DOHH2 (cell line): Measurements from ENCODE around the gene RPL15.
"Not testable (repeated sequence)": the region's sequence is repeated elsewhere in the genome, so short reads cannot be mapped to it uniquely, and the experiment has no call there.

Experiments used
- H3F3A ChIP-seq: fragments of 200-600 bp; sonication (generic), shearing (Covaris generic); 2 replicates; pipeline ENCODE4 v1.6.0; 2016; ENCODE audit warnings: antibody characterized with exemption, mild to moderate bottlenecking; ENCODE audit not compliant: control insufficient read depth, insufficient read depth
- H3K27ac ChIP-seq: fragments of 200-600 bp; sonication (generic); 2 replicates; pipeline ENCODE4 v1.5.1; 2014; ENCODE audit warnings: low read depth, mild to moderate bottlenecking, low read length, moderate library complexity
- H3K27me3 ChIP-seq: fragments of 200-600 bp; sonication (generic); 2 replicates; pipeline ENCODE4 v1.6.1; 2014; ENCODE audit warnings: mild to moderate bottlenecking, low read length, mixed read lengths; ENCODE audit not compliant: control insufficient read depth
- H3K36me3 ChIP-seq: fragments of 200-600 bp; sonication (generic); 2 replicates; pipeline ENCODE4 v1.6.1; 2014; ENCODE audit warnings: mild to moderate bottlenecking, low read length, moderate library complexity, mixed read lengths; ENCODE audit not compliant: control insufficient read depth
- H3K4me1 ChIP-seq: fragments of 200-600 bp; sonication (generic); 2 replicates; pipeline ENCODE4 v1.6.1; 2014; ENCODE audit warnings: mild to moderate bottlenecking, low read length, mixed read lengths; ENCODE audit not compliant: control insufficient read depth
- H3K4me2 ChIP-seq: fragments of 200-600 bp; sonication (generic); 2 replicates; pipeline ENCODE4 v1.6.0; 2014; ENCODE audit warnings: mild to moderate bottlenecking, low read length, moderate library complexity
- H3K4me3 ChIP-seq: fragments of 200-600 bp; sonication (generic); 2 replicates; pipeline ENCODE4 v1.5.1; 2014; ENCODE audit warnings: mild to moderate bottlenecking, low read length, mixed read lengths
- H3K79me2 ChIP-seq: fragments of 200-600 bp; sonication (generic); 2 replicates; pipeline ENCODE4 v1.6.1; 2014; ENCODE audit warnings: mild to moderate bottlenecking, low read length, mixed read lengths; ENCODE audit not compliant: control insufficient read depth
- H3K9me2 ChIP-seq: fragments of 200-600 bp; sonication (generic); replicated peaks from 2 replicates; pipeline ENCODE4 v1.6.1; 2014; ENCODE audit warnings: mild to moderate bottlenecking, low read length, mixed read lengths; ENCODE audit not compliant: control insufficient read depth
- H3K9me3 ChIP-seq: fragments of 200-600 bp; sonication (generic); 2 replicates; pipeline ENCODE4 v1.6.1; 2014; ENCODE audit warnings: antibody characterized with exemption, low read length, mixed read lengths; ENCODE audit not compliant: control insufficient read depth, insufficient read depth
- H4K20me1 ChIP-seq: fragments of 200-600 bp; sonication (generic); 2 replicates; pipeline ENCODE4 v1.6.0; 2014; ENCODE audit warnings: low read depth, mild to moderate bottlenecking, antibody characterized with exemption, low read length, moderate library complexity; ENCODE audit not compliant: control insufficient read depth, insufficient read depth
- EZH2phosphoT487 ChIP-seq: fragments of 200-600 bp; sonication (generic); IDR thresholded peaks from 2 replicates; pipeline ENCODE4 v1.6.1; 2017; ENCODE audit warnings: borderline replicate concordance, mild to moderate bottlenecking, antibody characterized with exemption, low read length, moderate library complexity, mixed read lengths
- TF ChIP-seq, protein P1 (sequence below): fragments of 200-600 bp; sonication (generic); IDR thresholded peaks from one replicate; pipeline ENCODE4 v1.5.1; 2014; ENCODE audit warnings: antibody characterized with exemption, mild to moderate bottlenecking, low read depth, low read length; ENCODE audit not compliant: poor library complexity, severe bottlenecking

The RPL15 gene

DNA sequence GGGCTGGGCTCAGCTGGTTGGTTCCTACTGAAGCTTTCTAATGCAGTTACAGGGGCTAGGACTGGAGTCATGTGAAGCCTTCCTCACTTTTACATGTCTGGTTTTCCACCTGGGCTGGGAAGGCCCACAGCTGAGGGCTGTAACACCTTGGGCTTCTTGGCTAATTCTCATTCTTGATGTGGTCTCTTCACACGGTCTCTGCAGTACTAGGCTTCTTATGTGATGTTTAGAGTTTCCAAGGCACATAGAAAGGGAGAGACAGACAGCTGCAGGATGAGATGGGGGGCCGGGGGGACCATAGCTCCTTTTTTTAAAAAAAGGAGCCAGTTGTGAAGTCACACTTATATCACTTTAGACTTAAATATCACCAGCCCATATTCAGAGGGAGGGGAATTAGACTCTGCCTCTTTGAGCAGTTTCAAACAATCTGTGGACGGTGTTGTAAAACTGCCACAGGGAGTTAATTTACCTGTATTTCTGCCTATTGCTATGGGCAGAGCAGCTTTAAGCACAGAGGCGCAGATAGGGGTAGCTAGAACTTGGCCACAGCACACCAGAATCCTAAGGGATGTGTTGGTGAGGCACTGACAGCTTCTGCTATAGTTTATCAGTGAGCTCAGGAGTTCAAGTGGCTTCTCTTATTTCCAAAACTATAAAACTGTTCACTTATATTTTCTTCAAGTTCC, 46.8 kb upstream of the RPL15 start:
- H3K27me3 ChIP-seq: no peaks in the 10 kb centered on the region
- H3K4me1 ChIP-seq: peaks cover 13% of the 10 kb centered on the region
- H3K9me2 ChIP-seq: no peaks in the 10 kb centered on the region
- H3K9me3 ChIP-seq: no peaks in the 10 kb centered on the region
- H4K20me1 ChIP-seq: 0 out of 2 replicates have a peak, but pooled peaks cover 5% of the 10 kb centered on the region
- H3K4me2 ChIP-seq: no peak overlapping the region
- H3K27ac ChIP-seq: no peak overlapping the region
- peaks cover 12% of the 10 kb centered on the region for H3K79me2 ChIP-seq
- H3F3A ChIP-seq: no peaks in the 10 kb centered on the region
- no peak overlapping the region for H3K4me3 ChIP-seq
- H3K36me3 ChIP-seq: no peaks in the 10 kb centered on the region
- TF ChIP-seq, protein P1, sequence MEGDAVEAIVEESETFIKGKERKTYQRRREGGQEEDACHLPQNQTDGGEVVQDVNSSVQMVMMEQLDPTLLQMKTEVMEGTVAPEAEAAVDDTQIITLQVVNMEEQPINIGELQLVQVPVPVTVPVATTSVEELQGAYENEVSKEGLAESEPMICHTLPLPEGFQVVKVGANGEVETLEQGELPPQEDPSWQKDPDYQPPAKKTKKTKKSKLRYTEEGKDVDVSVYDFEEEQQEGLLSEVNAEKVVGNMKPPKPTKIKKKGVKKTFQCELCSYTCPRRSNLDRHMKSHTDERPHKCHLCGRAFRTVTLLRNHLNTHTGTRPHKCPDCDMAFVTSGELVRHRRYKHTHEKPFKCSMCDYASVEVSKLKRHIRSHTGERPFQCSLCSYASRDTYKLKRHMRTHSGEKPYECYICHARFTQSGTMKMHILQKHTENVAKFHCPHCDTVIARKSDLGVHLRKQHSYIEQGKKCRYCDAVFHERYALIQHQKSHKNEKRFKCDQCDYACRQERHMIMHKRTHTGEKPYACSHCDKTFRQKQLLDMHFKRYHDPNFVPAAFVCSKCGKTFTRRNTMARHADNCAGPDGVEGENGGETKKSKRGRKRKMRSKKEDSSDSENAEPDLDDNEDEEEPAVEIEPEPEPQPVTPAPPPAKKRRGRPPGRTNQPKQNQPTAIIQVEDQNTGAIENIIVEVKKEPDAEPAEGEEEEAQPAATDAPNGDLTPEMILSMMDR: no peak
- TF ChIP-seq EZH2phosphoT487: no peak

DNA sequence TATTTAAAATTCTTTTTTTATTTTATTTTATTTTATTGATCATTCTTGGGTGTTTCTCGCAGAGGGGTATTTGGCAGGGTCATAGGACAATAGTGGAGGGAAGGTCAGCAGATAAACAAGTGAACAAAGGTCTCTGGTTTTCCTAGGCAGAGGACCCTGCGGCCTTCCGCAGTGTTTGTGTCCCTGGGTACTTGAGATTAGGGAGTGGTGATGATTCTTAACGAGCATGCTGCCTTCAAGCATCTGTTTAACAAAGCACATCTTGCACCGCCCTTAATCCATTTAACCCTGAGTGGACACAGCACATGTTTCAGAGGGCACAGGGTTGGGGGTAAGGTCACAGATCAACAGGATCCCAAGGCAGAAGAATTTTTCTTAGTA, 46.3 kb upstream of the RPL15 start:
- not testable (repeated sequence) for H3F3A ChIP-seq, H3K4me1 ChIP-seq, H3K9me3 ChIP-seq, H3K27me3 ChIP-seq, H3K36me3 ChIP-seq, H3K4me3 ChIP-seq, H3K4me2 ChIP-seq, H3K27ac ChIP-seq, H3K9me2 ChIP-seq, H4K20me1 ChIP-seq
- peaks cover 12% of the 10 kb centered on the region for H3K79me2 ChIP-seq

DNA sequence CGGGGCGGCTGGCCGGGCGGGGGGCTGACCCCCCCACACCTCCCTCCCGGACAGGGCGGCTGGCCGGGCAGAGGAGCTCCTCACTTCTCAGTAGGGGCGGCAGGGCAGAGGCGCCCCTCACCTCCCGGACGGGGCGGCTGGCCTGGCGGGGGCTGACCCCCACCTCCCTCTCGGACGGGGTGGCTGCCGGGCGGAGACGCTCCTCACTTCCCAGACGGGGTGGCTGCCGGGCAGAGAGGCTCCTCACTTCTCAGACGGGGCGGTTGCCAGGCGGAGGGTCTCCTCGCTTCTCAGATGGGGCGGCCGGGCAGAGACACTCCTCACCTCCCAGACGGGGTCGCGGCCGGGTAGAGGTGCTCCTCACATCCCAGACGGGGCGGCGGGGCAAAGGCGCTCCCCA, 45.6 kb upstream of the RPL15 start:
- H3K79me2 ChIP-seq: peaks cover 12% of the 10 kb centered on the region
- H3K27ac ChIP-seq, H3F3A ChIP-seq, H3K9me2 ChIP-seq, H3K27me3 ChIP-seq, H4K20me1 ChIP-seq, H3K4me1 ChIP-seq, H3K36me3 ChIP-seq, H3K4me3 ChIP-seq, H3K9me3 ChIP-seq, H3K4me2 ChIP-seq: not testable (repeated sequence)

DNA sequence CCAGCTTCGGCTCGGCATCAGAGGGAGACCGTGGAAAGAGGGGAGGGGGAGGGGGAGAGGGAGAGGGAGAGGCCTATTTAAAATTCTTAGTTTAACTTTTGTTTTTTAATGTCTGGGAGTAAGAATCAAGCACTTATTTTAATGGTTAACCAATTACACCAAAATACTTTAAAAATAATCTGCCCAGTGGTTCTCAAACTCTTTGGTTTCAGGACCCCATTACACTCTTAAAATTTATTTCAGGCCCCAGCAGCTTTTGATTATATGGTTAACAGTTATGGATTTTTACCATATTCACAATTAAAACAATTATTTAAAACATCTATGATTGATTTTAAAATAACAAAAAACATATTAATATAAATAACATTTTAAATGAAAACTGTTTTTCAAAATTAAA, 44.6 kb upstream of the RPL15 start:
- H4K20me1 ChIP-seq: peaks cover 5% of the 10 kb centered on the region; the same call in 1 of the 2 replicates
- peaks cover 4% of the 10 kb centered on the region for H3K4me1 ChIP-seq
- H3K4me2 ChIP-seq: no peak overlapping the region
- no peaks in the 10 kb centered on the region for H3F3A ChIP-seq
- H3K79me2 ChIP-seq: peaks cover 17% of the 10 kb centered on the region
- H3K36me3 ChIP-seq: no peaks in the 10 kb centered on the region
- no peaks in the 10 kb centered on the region for H3K9me3 ChIP-seq
- no peak overlapping the region for H3K4me3 ChIP-seq
- H3K9me2 ChIP-seq: no peaks in the 10 kb centered on the region
- TF ChIP-seq, protein P1: no peak
- TF ChIP-seq EZH2phosphoT487: no peak
- H3K27ac ChIP-seq: no peak overlapping the region
- no peaks in the 10 kb centered on the region for H3K27me3 ChIP-seq
